K562 (cell line): ENCODE data around the gene SLC4A4. TPM values are rescaled to one million over a fixed set of nuclear protein-coding genes. Genes with fewer than 3 reads are reported as not detected.

Experiments
- ATAC-seq: fragments of 200-7000 bp; cut with Tn5 transposase; 3 replicates; pipeline ENCODE4 v1.9.1; 2020; ENCODE audit warnings: moderate library complexity
- BruUV-seq: library from RNA; stranded (reverse); fragments of 400-500 nt; replicated peaks from 2 replicates; lab custom pipeline; 2021; lab: Mats Ljungman, UMichigan
- CTCF ChIA-PET: fragments of 300-600 bp; formaldehyde crosslinking; extraction: SDS; loops from one replicate; lab custom pipeline; 2021; ENCODE audit warnings: low intra/inter-chr PET ratio; lab: Yijun Ruan, JAX
- POLR2A ChIA-PET: fragments of 300-600, 350-650 bp; sonication (Branson Sonifier 250); formaldehyde crosslinking; extraction: SDS; loops from one replicate; lab custom pipeline; 2021; ENCODE audit warnings: antibody characterized with exemption, inconsistent platforms; lab: Yijun Ruan, JAX
- DNase-seq, 4 experiments: peaks; one replicate each; pipeline versions ENCODE4 v3.0.0 to v3.0.0-alpha.2; 2011 to 2018; ENCODE audit warnings: low spot score in 3 of 4, mixed read lengths in 3 of 4; ENCODE audit errors: extremely low read depth in 1 of 4
- FAIRE-seq: peaks from 2 replicates; lab custom pipeline; 2011; peaks lifted over from hg19 to GRCh38; lab: Jason Lieb, UNC
- H2AFZ ChIP-seq: 2 replicates; pipeline ENCODE4 v1.6.0; 2011; ENCODE audit warnings: low read depth, low read length, control low read depth, inconsistent platforms
- H3K27ac ChIP-seq: fragments of 200-600 bp; 3 replicates; pipeline ENCODE4 v1.8.0; 2011; ENCODE audit warnings: low read depth, mild to moderate bottlenecking, control low read depth, inconsistent platforms, low read length, moderate library complexity, mixed read lengths; ENCODE audit errors: extremely low read depth
- H3K27me3 ChIP-seq, 2 experiments: fragments of 300-600 bp in 1 of 2; 2 replicates in 1 of 2; 3 replicates in 1 of 2; pipeline versions ENCODE4 v1.6.0 to v1.8.0; 2011; ENCODE audit warnings: inconsistent platforms in 2 of 2, low read length in 2 of 2, mild to moderate bottlenecking in 1 of 2, mixed read lengths in 1 of 2, moderate library complexity in 1 of 2; ENCODE audit not compliant: control insufficient read depth in 2 of 2, insufficient read depth in 2 of 2
- H3K36me3 ChIP-seq: fragments of 300-600 bp; 3 replicates; pipeline ENCODE4 v1.8.0; 2011; ENCODE audit warnings: mild to moderate bottlenecking, low read length, inconsistent platforms; ENCODE audit not compliant: control insufficient read depth, insufficient read depth
- H3K4me1 ChIP-seq, 2 experiments: fragments of 200-600 bp in 1 of 2; replicated peaks in 1 of 2; 2 replicates in 1 of 2; 3 replicates in 1 of 2; pipeline versions ENCODE4 v1.5.1 to v1.8.0; 2011; ENCODE audit warnings: inconsistent platforms in 2 of 2, low read length in 2 of 2, mild to moderate bottlenecking in 1 of 2, mixed read lengths in 1 of 2, moderate library complexity in 1 of 2; ENCODE audit not compliant: control insufficient read depth in 2 of 2, insufficient read depth in 2 of 2
- H3K4me2 ChIP-seq: 2 replicates; pipeline ENCODE4 v1.6.1; 2011; ENCODE audit warnings: low read length, control low read depth, inconsistent platforms, mixed read lengths; ENCODE audit not compliant: insufficient read depth
- H3K4me3 ChIP-seq: fragments of 200-600 bp; sonication (generic), shearing (Covaris generic); 2 replicates; pipeline ENCODE4 v1.5.1; 2016; ENCODE audit warnings: control low read depth, inconsistent platforms
- H3K79me2 ChIP-seq: fragments of 200-600 bp; 3 replicates; pipeline ENCODE4 v1.8.0; 2011; ENCODE audit warnings: low read length, inconsistent platforms; ENCODE audit not compliant: control insufficient read depth, insufficient read depth
- H3K9ac ChIP-seq, 2 experiments: 2 replicates each; pipeline versions ENCODE4 v1.6.0 to v1.6.1; 2011; ENCODE audit warnings: low read depth in 2 of 2, low read length in 2 of 2, control low read depth in 1 of 2, inconsistent platforms in 1 of 2, mild to moderate bottlenecking in 1 of 2, mixed read lengths in 1 of 2; ENCODE audit not compliant: insufficient read depth in 1 of 2
- H3K9me1 ChIP-seq: one replicate; pipeline ENCODE4 v1.6.0; 2011; ENCODE audit warnings: inconsistent platforms, mild to moderate bottlenecking, low read length, moderate library complexity; ENCODE audit not compliant: control insufficient read depth, insufficient read depth
- H3K9me3 ChIP-seq: replicated peaks from 2 replicates; pipeline ENCODE4 v1.5.1; 2011; ENCODE audit warnings: low read depth, low read length, inconsistent platforms; ENCODE audit not compliant: control insufficient read depth, insufficient read depth
- H4K20me1 ChIP-seq: replicated peaks from 2 replicates; pipeline ENCODE4 v1.6.1; 2011; ENCODE audit warnings: low read length, inconsistent platforms, mixed read lengths; ENCODE audit not compliant: control insufficient read depth, insufficient read depth
- ETV6 ChIP-seq, 3 experiments: fragments of 150-350 bp in 1 of 3; sonication (generic) in 1 of 3; formaldehyde crosslinking in 1 of 3; IDR thresholded peaks; 2 replicates each; pipeline versions ENCODE4 v1.6.1 to v1.8.0; 2014 to 2022; ENCODE audit warnings: borderline replicate concordance in 2 of 3, low read depth in 2 of 3, antibody characterized with exemption in 1 of 3, low read length in 1 of 3, mild to moderate bottlenecking in 1 of 3, missing genetic modification reagents in 1 of 3
- HDAC1 ChIP-seq, 2 experiments: fragments of 450-650 bp; IDR thresholded peaks; 2 replicates each; pipeline ENCODE4 v1.6.1; 2016 to 2017; ENCODE audit warnings: inconsistent platforms in 1 of 2, mild to moderate bottlenecking in 1 of 2, moderate library complexity in 1 of 2
- KLF6 ChIP-seq: fragments of 250-450 bp; sonication (Bioruptor Pico); IDR thresholded peaks from 2 replicates; pipeline ENCODE4 v1.4.0; 2020; ENCODE audit warnings: mild to moderate bottlenecking, moderate library complexity, borderline replicate concordance
- PHF8 ChIP-seq: fragments of 200-600 bp; sonication (generic); IDR thresholded peaks from 2 replicates; pipeline ENCODE4 v1.6.1; 2012; ENCODE audit warnings: mixed run types, mild to moderate bottlenecking, inconsistent platforms, low read length, moderate library complexity, borderline replicate concordance
- PPARD ChIP-seq: fragments of 250-450 bp; sonication (Bioruptor Pico); IDR thresholded peaks from 2 replicates; pipeline ENCODE4 v1.8.0; 2022; ENCODE audit warnings: inconsistent platforms, mild to moderate bottlenecking, moderate library complexity
- RBM15 ChIP-seq: fragments of 200-400 bp; formaldehyde crosslinking; IDR thresholded peaks from 2 replicates; pipeline ENCODE4 v1.6.1; 2018; ENCODE audit warnings: mild to moderate bottlenecking, low read length, moderate library complexity; ENCODE audit not compliant: insufficient read depth
- TARDBP ChIP-seq: fragments of 450-650 bp; IDR thresholded peaks from 2 replicates; pipeline ENCODE4 v1.6.1; 2016
- TCF3 ChIP-seq: sonication (generic); formaldehyde crosslinking; IDR thresholded peaks from 2 replicates; pipeline ENCODE4 v1.4.0; 2020; ENCODE audit warnings: mild to moderate bottlenecking, missing genetic modification reagents
- TSC22D4 ChIP-seq: fragments of 450-650 bp; IDR thresholded peaks from 2 replicates; pipeline ENCODE4 v1.6.1; 2016; ENCODE audit warnings: missing genetic modification characterization, missing biosample characterization, control low read depth
- ZNF239 ChIP-seq: fragments of 250-450 bp; sonication (Bioruptor Pico); IDR thresholded peaks from 2 replicates; pipeline ENCODE4 v1.4.0; 2020; ENCODE audit warnings: mild to moderate bottlenecking
- ZNF668 ChIP-seq: fragments of 250-450 bp; sonication (Bioruptor Pico); IDR thresholded peaks from 2 replicates; pipeline ENCODE4 v1.8.0; 2022; ENCODE audit warnings: mild to moderate bottlenecking, inconsistent platforms
- WGBS: fragments of 100-300 bp; shearing (Covaris generic); methylation state at CpG from one replicate; pipeline ENCODE4 v1.1.6; 2016; ENCODE audit warnings: low coverage, mixed read lengths; ENCODE audit not compliant: insufficient coverage; ENCODE audit errors: missing lambda C conversion rate; 5-methylcytosine and 5-hydroxymethylcytosine counted together
- in situ Hi-C: fragments of 300-500 bp; cut with MboI; formaldehyde crosslinking; loops from 4 replicates; pipeline ENCODE4 v1.15.0; 2018; ENCODE audit warnings: inconsistent platforms, mixed read lengths
- intact Hi-C: fragments of 100-400 bp; cut with micrococcal nuclease; formaldehyde crosslinking; loops from 2 replicates; pipeline ENCODE4 v1.14.2; 2022
- polyA plus RNA-seq, 8 experiments: library from polyadenylated mRNA; depleted of rRNA in 4 of 8; stranded (reverse) in 5 of 8; unstranded in 3 of 8; fragments of >200 nt; fragmentation: Nextera tagmentation in 2 of 8; fragmentation: Illumina TruSeq in 1 of 8; extraction: Ambion mirVana in 2 of 8; extraction: Trizol in 1 of 8; gene quantifications; 2 replicates each; pipeline versions ENCODE4 v1.2.1 to v1.2.3, GENCODE V29; 2011 to 2014; ENCODE audit warnings: inconsistent platforms in 1 of 8, missing spikeins in 1 of 8
- total RNA-seq, 7 experiments: library from RNA; depleted of rRNA in 6 of 7; stranded (reverse); fragments of >200 nt in 6 of 7; fragmentation: Illumina TruSeq in 2 of 7; extraction: Trizol in 2 of 7; gene quantifications; 2 replicates each; pipeline versions ENCODE4 v1.2.1 to v1.2.3, GENCODE V29; 2011 to 2021; ENCODE audit warnings: low replicate concordance in 1 of 7

Gene SLC4A4
- total and polyA plus RNA-seq, 9 of the 15 experiments (the other 6 are each of a cell fraction or from before 2014, with no cell fraction given) = 0.01 to 0.18 (median 0.07) TPM; not detected in 2

GRCh38 chr4:71533121-71533520 lies 194.3 kb downstream of the SLC4A4 start (continued):
- TF ChIP-seq ETV6 (IDR thresholded peaks at IDR 0.05; ENCODE audit: borderline replicate concordance in 1 of 2, low read depth in 2 of 2, low read length in 1 of 2) = no peak
- TF ChIP-seq ETV6 (CRISPR knock-in tag; IDR thresholded peaks at IDR 0.05; ENCODE audit: borderline replicate concordance) = no peak
- TF ChIP-seq TCF3 (CRISPR knock-in tag) = no peak
- no peak for TF ChIP-seq ZNF668 (CRISPR knock-in tag)
- TF ChIP-seq PPARD (CRISPR knock-in tag) = no peak
- no peak for TF ChIP-seq TARDBP
- TF ChIP-seq RBM15 = no peak
- TF ChIP-seq PHF8 = no peak
- TF ChIP-seq, all 486 proteins: peak for 0

GRCh38 chr4:71537551-71538065 lies 198.8 kb downstream of the SLC4A4 start:
- no peaks in the 10 kb centered on the region for H3K9me3 ChIP-seq
- no peak overlapping the region for H3K4me3 ChIP-seq
- TF ChIP-seq HDAC1 (IDR thresholded peaks at IDR 0.05) = no peak
- TF ChIP-seq ZNF239 (CRISPR knock-in tag) = no peak
- TF ChIP-seq TSC22D4 (tag) = no peak
- TF ChIP-seq KLF6 = no peak
- no peaks in the 10 kb centered on the region for H3K4me1 ChIP-seq
- CTCF ChIA-PET = no interaction called here
- no peak overlapping the region for H2AFZ ChIP-seq
- no peak overlapping the region for H3K27ac ChIP-seq
- POLR2A ChIA-PET = no interaction called here
- intact Hi-C loops = no loop called here
- no peaks in the 10 kb centered on the region for H3K36me3 ChIP-seq
- H3K79me2 ChIP-seq = no peaks in the 10 kb centered on the region
- 5% methylated on average over 6 of the region's 6 CpGs for WGBS
- no peak for ATAC-seq
- no peaks in the 10 kb centered on the region for H3K9me1 ChIP-seq
- no TSS peak for BruUV-seq
- FAIRE-seq = no peak
- no peak overlapping the region for H3K4me2 ChIP-seq
- H3K27me3 ChIP-seq = no peaks in the 10 kb centered on the region
- in situ Hi-C loops = no loop called here
- no peak overlapping the region for H3K9ac ChIP-seq
- no peak for DNase-seq
- H4K20me1 ChIP-seq = no peaks in the 10 kb centered on the region
